SIG-M5 treated with dmso at 0.1 percent for 504 hours (cell line): ENCODE data around the gene IMMP2L.

Experiments used
- DNase-seq: peaks from one replicate; lab custom pipeline; 2025; ENCODE audit not compliant: unreplicated experiment; lab: John Stamatoyannopoulos, UW

IMMP2L gene

DNA sequence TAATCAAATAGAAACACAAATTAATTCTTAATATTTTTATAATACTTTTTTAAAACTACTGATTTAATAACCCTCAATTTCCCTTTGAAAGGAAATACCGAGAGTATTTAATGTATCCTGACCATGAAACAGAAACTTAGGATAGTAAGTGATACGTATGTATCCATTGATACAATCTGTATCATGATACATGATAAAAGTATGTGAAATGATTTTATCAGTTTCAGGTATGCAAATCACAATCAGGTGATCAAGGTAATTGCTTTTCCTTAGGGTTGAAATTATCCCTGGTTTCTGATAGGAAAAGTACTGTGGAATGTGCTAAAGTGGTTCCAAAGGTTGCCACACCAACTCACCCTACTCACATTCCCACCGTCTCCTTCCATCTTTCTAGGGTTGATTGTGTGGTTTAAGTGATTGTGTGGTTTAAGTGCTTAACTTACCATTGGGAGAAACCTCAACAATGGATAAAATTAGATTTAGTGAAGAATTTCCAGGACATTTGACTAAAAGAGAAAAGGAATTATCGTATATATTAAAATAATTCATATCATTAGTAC lies 333.0 kb downstream of the IMMP2L start:
- no peak for DNase-seq

DNA sequence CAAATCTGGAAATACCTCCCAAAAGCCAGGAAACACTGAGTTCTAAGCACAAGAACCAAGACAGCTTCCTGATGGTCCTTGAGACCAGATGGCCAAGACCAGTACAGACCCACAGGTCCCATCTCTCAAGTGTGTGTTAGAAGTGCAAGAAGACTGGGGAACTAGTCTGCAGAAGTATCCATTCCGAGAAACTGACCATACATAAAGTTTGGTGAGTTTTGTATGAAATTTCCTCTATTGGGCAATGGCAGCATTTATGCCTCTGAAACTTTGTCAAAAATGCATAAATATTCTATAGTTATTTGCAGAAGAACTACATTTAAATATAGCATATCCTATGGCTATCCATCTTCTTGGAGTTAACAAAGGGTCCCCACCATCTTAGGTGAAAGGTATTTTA lies 333.9 kb downstream of the IMMP2L start:
- no peak for DNase-seq

DNA sequence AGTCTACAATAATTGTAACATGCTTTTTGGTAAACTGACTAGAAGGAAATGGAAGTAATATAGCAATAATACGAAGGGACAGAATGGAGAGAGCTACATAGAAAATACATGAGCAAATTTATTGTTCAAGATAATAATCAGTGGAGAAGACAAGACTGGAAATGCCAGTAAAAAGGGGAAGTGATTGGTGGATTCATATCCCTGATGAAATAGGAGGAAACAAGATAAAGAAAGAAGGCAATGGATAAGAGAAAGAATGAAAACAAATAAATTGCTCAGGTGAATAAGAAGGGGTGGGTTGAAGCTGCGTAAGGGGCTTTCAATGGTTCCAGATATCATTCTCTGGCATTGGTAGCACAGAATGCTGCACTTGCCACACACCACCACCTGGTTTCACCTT lies 335.5 kb downstream of the IMMP2L start:
- no peak for DNase-seq

DNA sequence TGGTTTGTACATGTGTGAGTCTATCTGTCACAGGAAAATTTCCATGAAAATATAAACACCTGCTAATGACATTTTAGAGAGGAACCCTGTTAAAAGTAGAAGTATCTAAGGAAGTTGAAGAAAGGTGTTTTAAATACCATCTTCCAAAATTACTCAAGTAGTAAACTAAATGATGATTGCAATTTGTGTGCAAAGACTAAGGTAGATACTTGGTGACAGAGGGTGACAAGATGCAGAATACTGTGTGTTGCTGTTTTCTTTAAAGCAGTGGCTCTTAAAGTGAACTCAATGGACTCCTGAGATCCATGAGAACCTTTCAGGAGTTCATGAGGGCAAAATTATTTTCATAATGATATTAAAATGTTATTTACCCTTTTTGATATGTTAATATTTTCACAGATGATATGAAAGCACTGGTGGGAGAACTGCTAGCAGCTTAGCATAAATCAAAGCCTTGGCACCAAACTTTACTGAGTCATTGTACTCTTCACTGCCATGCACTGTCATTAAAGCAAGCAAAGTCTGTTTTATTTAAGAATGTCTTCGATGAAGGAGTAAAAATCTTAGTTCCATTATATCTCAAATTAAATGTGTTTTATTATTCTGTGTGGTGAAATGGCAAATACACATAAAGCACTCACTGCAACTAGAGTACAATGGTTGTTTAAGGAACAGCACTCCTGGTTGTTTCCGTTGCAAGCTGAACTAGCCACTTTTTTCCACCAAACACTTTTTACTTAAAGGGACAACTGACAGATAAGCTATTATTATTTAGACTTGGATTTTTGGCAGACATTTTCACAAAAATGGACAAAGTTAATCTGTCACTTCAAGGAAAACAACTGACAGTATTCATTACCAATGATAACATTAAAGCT lies 337.7 kb downstream of the IMMP2L start:
- DNase-seq, result no peak

DNA sequence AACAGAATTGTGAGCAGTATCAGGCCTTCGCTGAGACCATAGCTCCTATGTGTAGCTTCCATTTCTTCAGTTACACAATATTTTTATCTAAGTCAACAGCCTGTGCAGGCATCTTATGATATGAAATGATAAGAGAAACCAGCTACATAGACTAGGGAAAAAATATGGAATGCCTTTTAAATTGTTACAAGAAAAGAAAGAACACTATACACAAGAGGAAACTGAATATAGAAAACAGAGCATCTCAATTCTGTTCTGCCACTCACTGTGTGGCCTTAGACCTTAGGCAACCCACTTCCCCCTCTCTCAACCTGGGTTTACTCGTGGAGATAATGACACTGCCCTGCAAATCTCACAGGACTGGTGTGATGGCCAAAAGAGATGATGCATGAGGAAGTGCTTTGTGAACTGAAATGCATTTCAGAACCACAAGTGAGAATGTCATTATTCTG lies 338.5 kb downstream of the IMMP2L start:
- no peak for DNase-seq

DNA sequence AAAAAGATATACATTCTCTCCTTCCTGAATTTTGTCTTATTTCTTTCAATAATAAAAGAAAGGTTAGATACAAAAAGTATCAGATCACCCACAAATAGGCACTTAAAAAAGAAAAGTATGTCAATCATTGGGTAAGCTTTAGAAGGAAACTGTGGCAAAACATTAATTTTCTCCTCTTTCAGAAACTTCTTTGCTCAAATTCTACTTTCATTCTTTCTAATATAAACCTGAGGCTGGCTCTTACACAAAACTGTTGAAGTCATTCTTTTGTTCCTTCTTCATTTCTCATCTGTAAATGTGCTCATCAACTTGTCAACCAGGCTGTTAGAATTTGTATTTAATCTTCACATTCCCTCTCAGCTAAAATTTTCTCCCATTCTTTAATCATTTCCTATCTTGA lies 346.7 kb downstream of the IMMP2L start:
- DNase-seq, result no peak

DNA sequence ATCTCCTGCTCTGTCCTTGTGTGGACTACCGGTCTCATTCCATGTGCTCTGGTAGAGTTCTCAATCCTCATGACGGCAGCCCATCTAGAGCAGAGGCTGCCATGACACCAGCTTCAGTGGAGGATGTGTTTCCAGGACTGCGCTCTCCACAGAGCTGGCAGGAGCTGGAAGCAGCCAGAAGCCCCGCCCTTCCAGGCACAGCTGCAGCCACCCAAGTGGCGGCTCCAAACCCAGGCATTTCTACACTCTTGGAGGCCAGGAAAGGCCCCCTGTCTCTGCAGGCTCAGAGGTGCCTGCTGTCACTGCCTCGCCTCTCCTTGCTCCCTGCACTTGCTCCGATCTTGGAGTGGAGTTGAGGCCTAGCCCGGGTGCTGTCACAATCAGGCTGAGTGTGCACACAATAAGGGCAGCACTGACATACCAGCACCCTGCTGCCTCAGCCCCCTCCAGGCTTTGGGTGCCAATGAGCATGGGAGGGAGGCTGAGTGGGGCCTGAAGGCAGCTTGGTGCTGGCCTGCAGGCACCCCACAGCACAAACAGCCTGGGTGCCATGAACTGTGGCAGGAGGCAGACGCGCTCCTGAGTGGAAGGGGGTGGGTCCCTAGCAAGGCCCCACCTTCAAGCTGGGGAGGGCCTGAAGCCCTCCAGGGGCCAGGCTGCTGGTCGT lies 349.3 kb downstream of the IMMP2L start:
- no peak for DNase-seq

DNA sequence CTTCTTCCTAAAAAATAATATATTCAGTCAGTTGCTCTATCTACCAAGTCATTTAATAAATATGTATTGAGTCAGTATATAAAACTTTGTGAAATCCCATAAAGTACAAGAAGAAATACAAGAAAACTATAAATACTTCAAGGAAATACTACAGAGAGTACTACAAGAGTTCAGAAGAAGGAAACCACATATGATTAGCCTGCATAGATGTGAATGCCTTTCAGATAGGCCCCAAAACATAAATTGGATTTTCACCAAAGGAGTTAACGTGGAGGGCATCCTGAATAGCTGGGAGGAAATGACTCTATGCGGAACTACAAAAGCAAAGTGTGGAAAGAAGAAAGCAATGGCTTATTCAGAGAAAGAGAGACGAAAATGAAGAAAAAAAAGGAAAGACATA lies 351.3 kb downstream of the IMMP2L start:
- DNase-seq, result no peak

DNA sequence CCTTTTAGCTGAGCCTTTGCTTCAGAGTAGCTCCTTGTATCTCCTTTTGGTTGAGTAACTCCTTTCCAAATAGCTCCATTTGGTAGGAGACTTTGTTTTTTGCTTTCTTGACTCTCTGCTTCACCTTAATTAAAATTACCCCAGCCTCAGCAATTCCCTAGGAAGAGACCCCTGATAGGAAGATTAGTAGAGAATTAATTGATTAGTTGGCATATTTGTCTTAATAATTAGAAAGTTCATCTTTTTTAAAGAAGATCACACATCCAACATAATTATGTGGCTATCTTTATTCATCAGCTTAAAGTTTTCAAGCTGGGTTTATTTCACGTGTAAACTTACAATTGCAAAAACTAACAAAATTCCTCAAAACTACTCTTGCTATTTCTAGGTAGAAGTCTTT lies 352.2 kb downstream of the IMMP2L start:
- DNase-seq, result no peak

DNA sequence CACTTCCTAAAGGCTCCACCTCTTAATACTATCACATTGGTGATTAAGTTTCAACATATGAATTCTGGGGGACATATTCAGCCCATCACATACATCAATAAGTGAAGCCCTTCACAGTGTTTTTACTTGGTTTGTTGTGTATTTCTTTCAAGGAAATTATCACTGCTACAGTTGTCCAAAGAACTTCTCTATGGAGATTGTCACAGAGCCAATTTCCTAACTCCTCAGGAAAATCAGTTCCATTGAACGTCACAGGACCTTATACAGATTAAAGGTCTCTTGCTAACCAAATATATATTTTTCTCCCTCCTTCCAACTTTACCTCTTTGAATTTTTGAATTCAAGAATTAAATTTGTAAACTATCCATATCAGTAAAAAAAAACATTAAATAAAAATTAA lies 357.0 kb downstream of the IMMP2L start:
- no peak for DNase-seq

DNA sequence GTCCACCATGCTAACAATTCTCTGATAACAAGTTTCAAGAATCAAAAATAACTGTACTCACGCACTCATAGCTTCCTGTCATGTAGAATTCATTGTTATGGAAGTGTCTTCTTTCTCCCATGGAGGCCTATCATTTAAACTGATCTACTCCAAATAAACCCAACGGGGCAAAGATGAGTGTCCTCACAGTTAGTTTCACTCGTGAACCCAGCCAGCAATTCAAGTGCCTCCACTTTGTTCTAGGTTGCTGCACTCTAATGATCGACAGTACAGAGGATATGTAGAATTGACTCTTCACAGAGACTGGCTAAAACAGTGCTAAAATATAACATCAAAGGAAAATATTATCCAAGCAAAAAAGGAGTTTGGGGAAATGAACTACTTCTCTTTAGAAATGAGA lies 360.0 kb downstream of the IMMP2L start:
- no peak for DNase-seq

DNA sequence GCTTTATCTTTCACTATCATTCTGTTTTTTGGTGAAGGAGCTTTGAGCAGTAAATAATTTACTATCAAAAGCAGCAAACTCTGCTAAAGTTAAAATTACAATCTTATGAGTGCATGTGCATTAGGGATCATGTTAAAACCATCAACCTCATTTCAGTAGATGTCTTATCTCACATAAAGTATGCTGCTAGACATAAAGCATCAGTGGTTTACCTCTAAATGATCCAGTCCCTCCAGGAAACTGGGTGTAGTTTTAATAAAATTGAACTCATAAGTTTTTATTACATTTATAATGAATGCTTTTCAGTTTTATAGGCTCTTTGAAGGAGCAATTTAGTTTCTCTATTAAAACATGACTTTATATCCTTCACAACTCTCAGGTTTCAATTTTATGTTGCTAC lies 362.6 kb downstream of the IMMP2L start:
- no peak for DNase-seq

DNA sequence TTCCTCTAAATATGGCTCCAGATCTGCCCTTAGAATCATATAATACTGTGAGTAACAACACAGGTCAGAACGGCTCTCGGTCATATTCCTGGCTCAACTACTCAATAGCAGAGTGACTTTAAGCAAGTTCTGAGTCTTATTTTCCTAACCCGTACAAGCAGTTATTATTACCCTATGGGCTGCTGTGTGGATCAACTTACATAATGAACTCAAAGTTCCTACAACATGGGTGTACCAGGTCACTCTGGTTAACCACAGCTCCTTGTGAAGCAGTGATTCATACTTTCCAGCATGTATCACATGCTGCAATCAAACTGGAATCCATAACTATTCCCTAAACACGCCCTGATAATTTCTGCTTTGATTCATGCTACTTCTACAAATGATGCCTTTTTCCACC lies 364.0 kb downstream of the IMMP2L start:
- peak; percentile 19 for DNase-seq

DNA sequence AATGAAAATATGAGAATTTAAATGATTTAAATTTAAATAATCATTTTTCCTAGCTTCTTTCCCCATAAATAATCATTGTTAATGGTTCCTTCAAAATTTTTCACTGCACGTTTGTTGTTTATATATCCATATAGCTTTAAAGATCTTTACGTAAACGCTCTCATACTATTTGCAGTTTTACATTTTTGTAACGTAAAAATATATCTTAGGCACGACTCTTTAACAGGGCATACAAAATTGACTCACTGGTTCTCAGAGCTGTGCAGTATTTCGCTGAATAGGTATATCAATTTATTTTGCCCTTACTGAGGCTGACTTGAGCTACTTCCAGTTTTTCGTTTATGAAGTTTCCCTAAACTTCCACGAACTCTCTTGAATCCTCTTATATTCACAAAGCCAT lies 365.6 kb downstream of the IMMP2L start:
- no peak for DNase-seq

DNA sequence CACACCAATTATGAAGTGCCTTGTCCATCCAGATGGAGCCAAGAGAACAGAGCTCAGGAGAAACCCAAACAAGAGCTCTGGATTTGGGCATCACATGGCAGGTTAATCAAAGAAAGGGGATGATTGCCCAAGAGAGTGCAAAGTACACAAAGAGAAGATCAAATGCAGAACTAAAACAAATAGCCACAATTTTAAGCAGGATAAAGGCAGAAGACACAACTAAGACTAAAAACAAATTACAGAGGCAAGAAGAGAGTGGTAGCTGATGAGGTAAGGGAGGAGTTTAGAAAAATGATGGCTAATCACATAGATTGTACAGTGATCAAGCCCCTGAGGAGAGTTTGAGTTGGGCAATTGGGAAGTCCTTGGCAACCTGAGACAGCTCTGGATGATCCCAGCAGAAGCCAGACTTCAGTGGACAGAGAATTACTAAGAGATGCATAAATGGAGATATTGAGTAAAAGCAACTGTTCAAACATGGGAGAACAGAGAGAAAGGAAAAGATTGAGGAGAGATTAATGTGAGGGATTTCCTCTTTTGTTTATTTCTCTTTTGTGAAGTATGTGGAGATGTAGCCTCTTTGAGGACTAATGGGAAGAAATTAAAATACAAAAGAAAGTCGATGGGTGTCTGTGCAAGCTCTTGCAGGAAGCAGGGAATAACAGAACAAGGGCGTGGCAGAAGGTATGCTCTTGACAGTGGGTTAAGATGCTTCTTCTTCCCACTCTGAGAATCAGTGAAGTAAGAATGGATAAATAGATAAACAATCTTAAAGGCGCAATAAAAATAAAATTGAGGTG lies 369.5 kb downstream of the IMMP2L start:
- no peak for DNase-seq

DNA sequence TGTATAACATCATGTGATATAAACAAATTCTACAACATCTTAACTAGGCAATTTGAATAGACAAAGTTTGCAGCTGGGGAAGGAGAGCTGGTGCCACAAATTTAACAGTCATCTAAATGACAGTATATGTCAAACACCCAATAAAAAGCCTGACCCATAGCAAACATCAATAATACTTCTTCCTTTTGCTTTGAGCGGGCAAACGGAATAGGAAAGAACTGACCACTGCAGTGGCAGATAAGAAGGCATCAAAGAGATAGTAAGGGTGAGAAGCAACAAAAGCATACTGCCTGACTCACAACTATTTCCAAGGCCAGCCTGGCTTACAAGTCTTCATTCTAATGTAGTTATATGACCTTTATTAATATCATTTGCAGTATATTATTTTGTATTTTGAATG lies 371.5 kb downstream of the IMMP2L start:
- no peak for DNase-seq

DNA sequence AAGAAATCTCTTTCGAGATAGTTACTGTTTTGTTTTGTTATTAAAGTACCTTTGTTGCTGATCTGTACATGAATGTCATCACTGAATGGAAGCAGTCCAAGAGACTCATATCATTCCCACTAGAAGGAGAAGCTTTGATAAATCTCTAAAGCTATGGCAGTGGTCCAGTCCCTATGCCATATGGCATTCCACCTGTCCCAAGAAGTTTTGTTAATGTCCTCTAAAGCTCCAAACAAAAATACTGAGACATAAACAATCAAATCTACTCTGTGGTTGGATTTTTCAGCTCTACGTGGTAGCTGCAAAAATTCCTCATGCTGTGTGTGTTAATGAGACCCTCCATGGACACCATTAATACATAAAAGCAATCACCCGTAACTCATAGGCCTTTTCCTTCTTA lies 377.3 kb downstream of the IMMP2L start:
- DNase-seq, result no peak

DNA sequence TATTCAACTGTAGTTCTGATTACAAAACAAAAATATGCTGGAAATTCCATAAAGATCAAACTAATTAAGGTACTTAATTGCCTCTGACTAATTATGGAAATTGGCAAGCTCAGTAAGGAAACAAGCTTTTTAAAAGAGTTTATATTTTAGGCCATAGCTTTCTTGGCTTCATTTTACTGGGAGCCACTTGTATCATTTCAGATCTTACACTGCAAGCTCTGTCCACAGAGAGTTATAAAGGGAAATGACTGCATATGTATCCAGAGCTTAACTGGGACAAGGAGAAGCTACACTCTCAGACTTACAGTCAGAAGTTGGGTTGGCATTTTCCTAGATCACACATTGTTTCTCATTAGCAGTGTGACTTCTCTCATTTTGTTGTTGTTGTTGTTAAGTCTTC lies 379.0 kb downstream of the IMMP2L start:
- DNase-seq, result no peak

DNA sequence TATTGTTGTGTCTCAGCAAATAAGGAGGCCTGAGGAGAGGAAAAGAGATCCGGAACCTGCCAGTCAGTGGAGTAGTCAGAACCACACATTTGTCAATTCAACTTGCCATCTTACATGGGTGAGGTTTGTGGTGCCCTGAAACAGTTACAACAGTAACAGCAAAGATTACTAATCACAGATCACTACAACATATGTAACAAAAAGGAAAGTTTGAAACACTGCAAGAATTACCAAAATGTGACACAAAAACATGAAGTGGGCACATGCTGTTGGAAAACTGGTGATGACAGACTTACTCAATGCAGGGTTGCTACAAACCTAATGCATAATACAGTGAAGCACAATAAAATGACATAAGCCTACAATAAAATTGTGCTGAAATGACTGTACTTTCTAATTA lies 382.0 kb downstream of the IMMP2L start:
- DNase-seq, result no peak

DNA sequence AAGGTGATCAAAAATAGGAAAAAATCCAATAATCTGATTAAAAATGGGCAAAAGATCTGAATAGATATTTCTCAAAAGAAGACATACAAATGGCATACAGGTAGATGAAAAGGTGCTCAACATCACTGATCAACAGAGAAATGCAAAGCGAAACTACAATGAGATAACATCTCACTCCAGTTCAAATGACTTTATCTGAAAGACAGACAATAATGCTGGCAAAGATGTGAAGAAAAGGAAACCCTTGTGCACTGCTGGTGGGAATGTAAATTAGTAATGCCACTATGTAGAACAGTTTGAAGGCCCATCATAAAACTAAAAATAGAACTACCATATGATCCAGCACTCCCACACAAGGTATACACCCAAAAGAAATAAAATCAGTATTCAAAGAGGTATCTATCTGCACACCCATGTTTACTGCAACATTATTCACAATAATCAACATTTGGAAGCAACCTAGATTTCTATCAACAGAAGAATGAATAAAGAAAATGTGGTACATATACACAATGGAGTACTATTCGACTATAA lies 386.3 kb downstream of the IMMP2L start:
- DNase-seq, result no peak

DNA sequence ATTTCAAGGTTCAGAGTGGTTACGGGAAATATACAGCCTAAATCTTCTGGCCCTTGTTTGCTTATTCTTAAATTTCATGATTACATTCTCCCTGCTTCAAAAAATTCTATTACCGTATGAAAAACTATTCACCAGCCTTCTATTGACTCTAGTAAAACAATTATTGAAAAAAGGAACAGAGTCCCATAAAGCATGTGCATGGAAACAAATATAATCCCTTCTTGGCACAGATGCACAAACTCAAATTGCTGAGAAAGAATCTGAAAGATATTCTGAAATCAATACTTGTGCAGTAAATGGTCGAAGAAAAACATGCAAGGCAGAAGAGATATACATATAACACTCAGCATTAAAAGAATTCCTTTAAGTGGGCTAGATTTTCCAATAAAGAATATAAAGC lies 387.8 kb downstream of the IMMP2L start:
- DNase-seq, result no peak
